Esophagus squamous epithelium (tissue), 5 donors: Measurements from ENCODE around the gene PABPC1L. TPM values are rescaled to one million over a fixed set of nuclear protein-coding genes. Genes with fewer than 3 reads are reported as not detected.
A peak's percentile ranks its signal among the peaks of the same experiment; 100 is the strongest.

ENCODE experiments used
- DNase-seq: peaks from one replicate; lab custom pipeline; 2025; lab: John Stamatoyannopoulos, UW
- H3K27ac ChIP-seq, 4 donors: fragments of 200-600 bp; sonication (generic); one replicate each; pipeline ENCODE4 v1.5.1; 2016 to 2019; ENCODE audit warnings: mild to moderate bottlenecking in 1 of 4
- H3K27me3 ChIP-seq, 4 donors: fragments of 200-600 bp; sonication (generic); 1 replicate in 3 of 4; 2 replicates in 1 of 4; pipeline versions ENCODE4 v1.5.1 to v1.6.0; 2017 to 2021; ENCODE audit warnings: antibody characterized with exemption in 1 of 4
- H3K36me3 ChIP-seq, 3 donors: fragments of 200-600 bp; sonication (generic); one replicate each; pipeline ENCODE4 v1.5.1; 2016 to 2019
- H3K4me1 ChIP-seq, 3 donors: fragments of 200-600 bp; sonication (generic); one replicate each; pipeline ENCODE4 v1.5.1; 2017 to 2019
- H3K4me3 ChIP-seq, 4 donors: fragments of 200-600 bp; sonication (generic); 1 replicate in 3 of 4; 2 replicates in 1 of 4; pipeline ENCODE4 v1.5.1; 2016 to 2019; ENCODE audit warnings: mild to moderate bottlenecking in 2 of 4, moderate library complexity in 1 of 4
- H3K9me3 ChIP-seq, 3 donors: fragments of 200-600 bp; sonication (generic); one replicate each; pipeline ENCODE4 v1.5.1; 2016 to 2019
- POLR2A ChIP-seq, 4 donors: fragments of 450-650 bp; IDR thresholded peaks; one replicate each; pipeline ENCODE4 v1.6.1; 2017; ENCODE audit warnings: antibody characterized with exemption in 4 of 4, mild to moderate bottlenecking in 4 of 4, moderate library complexity in 3 of 4
- WGBS, 2 donors: methylation state at CpG; one replicate each; pipeline ENCODE4 v1.1.5; 2018; 5-methylcytosine and 5-hydroxymethylcytosine counted together
- intact Hi-C: fragments of 100-400 bp; cut with DNase I; formaldehyde crosslinking; loops from one replicate; pipeline ENCODE4 v1.15.0; 2022
- total RNA-seq, 4 donors: library from RNA; depleted of rRNA; stranded (reverse); fragments of >200 nt; gene quantifications; one replicate each; pipeline ENCODE4 v1.1.0, GENCODE V29; 2016
- TF ChIP-seq, protein P1 (sequence below), 6 experiments: fragments of 450-650 bp in 4 of 6; fragments of 200-600 bp in 2 of 6; sonication (generic) in 2 of 6; IDR thresholded peaks; one replicate each; pipeline ENCODE4 v1.5.1; 2016 to 2019; ENCODE audit warnings: antibody characterized with exemption in 6 of 6, mild to moderate bottlenecking in 4 of 6, moderate library complexity in 4 of 6
- donor health status: DM: yes; HTN: yes; CAD: no.

Gene PABPC1L
- total RNA-seq, 4 donors from 2014 or later: 5.9 to 18.5 (median 8.7) TPM

DNA sequence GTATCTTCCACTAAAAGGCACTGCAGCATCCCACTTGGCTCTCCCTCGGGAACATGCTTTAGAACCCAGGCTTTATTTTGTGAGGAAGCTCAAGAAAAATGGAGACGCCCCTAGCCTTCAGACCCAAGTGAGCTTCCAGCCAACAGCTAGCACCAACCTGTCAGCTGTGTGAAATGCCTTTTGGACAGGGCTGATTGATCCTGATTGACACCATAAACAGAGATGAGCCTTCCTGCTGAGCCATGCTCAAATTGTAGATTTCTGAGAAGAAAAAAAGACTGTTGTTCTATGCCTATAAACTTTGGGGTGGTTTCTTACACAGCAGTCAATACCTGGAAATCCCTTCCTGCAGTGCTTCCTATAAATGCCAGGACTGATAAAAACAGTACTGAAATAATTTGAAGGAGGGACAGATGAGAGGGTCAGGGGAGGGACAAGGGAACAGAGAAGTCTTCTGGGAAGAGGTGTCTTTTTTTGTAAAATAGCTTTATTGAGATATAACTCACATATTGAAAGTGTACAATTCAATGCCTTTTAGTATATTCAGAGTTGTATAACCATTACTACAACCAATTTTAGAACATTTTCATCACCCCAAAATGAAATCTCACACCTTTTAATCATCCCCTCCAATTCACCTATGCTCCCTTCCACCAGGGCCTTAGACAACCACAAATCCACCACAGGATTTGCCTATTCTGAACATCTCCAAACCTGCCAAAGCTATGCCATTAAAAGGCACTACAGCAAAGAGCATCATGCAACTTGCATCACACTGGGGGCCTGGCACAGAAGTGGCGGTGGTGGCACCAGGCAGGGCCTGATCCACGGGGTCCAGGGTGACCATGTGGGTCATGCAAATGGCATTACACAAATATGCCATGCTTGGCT is 53.7 kb downstream of the PABPC1L start:
- intact Hi-C loops: no loop called here
- peaks cover 17 to 50% (median 20%) of the 10 kb centered on the region in 3 donors for H3K4me1 ChIP-seq
- no peak overlapping the region for H3K27ac ChIP-seq
- no peaks in the 10 kb centered on the region for H3K36me3 ChIP-seq
- DNase-seq: no peak
- WGBS, 2 donors: 68 to 91% methylated on average over 4 of the region's 4 CpGs
- H3K9me3 ChIP-seq: no peaks in the 10 kb centered on the region
- no peak for TF ChIP-seq POLR2A (IDR thresholded peaks at IDR 0.05)
- TF ChIP-seq, protein P1, sequence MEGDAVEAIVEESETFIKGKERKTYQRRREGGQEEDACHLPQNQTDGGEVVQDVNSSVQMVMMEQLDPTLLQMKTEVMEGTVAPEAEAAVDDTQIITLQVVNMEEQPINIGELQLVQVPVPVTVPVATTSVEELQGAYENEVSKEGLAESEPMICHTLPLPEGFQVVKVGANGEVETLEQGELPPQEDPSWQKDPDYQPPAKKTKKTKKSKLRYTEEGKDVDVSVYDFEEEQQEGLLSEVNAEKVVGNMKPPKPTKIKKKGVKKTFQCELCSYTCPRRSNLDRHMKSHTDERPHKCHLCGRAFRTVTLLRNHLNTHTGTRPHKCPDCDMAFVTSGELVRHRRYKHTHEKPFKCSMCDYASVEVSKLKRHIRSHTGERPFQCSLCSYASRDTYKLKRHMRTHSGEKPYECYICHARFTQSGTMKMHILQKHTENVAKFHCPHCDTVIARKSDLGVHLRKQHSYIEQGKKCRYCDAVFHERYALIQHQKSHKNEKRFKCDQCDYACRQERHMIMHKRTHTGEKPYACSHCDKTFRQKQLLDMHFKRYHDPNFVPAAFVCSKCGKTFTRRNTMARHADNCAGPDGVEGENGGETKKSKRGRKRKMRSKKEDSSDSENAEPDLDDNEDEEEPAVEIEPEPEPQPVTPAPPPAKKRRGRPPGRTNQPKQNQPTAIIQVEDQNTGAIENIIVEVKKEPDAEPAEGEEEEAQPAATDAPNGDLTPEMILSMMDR (IDR thresholded peaks at IDR 0.05): no peak
- no peak overlapping the region for H3K4me3 ChIP-seq
- no peaks in the 10 kb centered on the region for H3K27me3 ChIP-seq

DNA sequence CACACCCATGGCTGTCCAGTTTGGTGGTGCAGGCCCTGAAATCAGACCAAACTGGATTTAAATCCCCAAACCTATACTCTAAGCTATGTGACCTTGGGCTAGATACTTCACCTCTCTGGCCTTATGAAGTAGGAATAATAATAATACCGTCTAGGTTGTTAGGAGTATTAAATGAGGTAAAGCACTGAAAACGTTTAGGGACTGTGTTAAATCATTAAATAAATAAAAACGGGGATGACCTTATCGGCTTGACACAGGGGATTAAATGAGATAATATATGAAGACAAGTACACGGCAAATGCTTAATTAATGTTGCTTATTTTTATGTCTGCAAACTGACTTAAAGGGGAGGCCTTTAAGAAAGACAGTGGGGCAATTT is 55.8 kb downstream of the PABPC1L start:
- no peaks in the 10 kb centered on the region for H3K36me3 ChIP-seq
- 26 to 38% methylated on average over 5 of the region's 5 CpGs for WGBS, 2 donors
- H3K27ac ChIP-seq: peak overlapping the region; percentile 84 to 91 (median 88)
- H3K4me3 ChIP-seq: peak overlapping the region; percentile 79 to 96 (median 84)
- no peaks in the 10 kb centered on the region for H3K9me3 ChIP-seq
- TF ChIP-seq, protein P1 (IDR thresholded peaks at IDR 0.05): no peak
- TF ChIP-seq POLR2A (IDR thresholded peaks at IDR 0.05): no peak
- peaks cover 10 to 55% (median 11%) of the 10 kb centered on the region in 3 donors for H3K4me1 ChIP-seq
- no peaks in the 10 kb centered on the region for H3K27me3 ChIP-seq
- DNase-seq: no peak
- intact Hi-C loops: no loop called here

DNA sequence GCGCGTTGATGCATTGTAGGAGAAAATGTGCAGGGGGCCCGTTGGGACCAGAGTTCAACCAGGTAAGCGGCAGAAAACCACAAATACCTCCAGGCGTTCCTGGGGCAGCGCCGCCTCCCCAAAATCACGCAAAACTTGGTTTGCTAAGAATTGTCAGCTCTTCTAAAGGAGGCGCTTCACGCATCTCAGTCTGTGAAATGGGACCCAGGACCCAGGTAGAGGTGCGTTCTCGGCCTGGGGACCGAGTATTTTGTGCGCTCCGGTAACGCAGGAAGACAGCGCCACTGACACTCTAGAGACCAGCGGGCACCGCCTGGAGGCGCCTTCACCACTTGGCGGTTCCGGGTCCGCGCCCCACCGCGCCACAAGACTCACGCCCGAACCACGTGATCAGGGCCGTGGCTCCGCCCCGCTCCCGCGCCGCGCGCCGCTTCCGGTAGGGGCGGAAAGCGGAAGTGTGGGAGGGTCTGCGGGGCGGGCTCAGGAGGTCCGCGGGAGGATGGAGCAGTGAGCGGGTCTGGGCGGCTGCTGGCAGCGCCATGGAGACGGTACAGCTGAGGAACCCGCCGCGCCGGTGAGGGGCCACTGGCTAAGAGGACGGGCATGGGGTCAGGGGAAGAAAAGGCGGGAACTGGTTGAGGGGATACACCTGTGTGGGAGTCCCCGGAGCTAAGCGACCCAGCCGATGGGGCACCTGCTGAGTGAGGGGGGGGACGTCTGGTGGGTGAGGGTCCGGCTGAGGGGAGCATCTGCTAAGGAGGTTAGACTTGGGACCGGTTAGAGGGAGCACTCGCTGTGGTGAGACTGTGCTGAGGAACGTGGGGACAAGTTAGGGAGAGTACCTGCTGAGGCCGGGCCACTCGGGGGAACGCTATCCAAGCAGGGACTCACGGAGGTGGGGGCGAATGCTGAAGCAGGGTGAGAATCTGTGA is 56.4 kb downstream of the PABPC1L start, which contains the start of gene STK4:
STK4 (plus strand) TSS at position 483 of the 932 bp plus-strand sequence; CDS start at position 540, 57 bp downstream.
- Histone ChIP-seq H3K4me3 (peak within 1 kb of the TSS; percentile 79 to 96 (median 84)), H3K27ac (peak within 1 kb of the TSS; percentile 84 to 91 (median 88)), H3K36me3 (no peaks in the 10 kb centered on the region), H3K9me3 (no peaks in the 10 kb centered on the region), H3K27me3 (no peaks in the 10 kb centered on the region), H3K4me1 (peaks cover 9 to 55% (median 11%) of the 10 kb centered on the region in 3 donors)
- intact Hi-C loops: no loop called here
- 1 to 2% methylated on average over 22 to 26 of the region's 68 CpGs for WGBS, 2 donors
- peak; percentile 70 for DNase-seq
- TF ChIP-seq POLR2A (IDR thresholded peaks at IDR 0.05): peak in 3 of 4 donors; percentile 60 to 96 (median 85)
- TF ChIP-seq, protein P1 (IDR thresholded peaks at IDR 0.05): peak in 5 of 6 experiments; percentile 37 to 71 (median 52)

DNA sequence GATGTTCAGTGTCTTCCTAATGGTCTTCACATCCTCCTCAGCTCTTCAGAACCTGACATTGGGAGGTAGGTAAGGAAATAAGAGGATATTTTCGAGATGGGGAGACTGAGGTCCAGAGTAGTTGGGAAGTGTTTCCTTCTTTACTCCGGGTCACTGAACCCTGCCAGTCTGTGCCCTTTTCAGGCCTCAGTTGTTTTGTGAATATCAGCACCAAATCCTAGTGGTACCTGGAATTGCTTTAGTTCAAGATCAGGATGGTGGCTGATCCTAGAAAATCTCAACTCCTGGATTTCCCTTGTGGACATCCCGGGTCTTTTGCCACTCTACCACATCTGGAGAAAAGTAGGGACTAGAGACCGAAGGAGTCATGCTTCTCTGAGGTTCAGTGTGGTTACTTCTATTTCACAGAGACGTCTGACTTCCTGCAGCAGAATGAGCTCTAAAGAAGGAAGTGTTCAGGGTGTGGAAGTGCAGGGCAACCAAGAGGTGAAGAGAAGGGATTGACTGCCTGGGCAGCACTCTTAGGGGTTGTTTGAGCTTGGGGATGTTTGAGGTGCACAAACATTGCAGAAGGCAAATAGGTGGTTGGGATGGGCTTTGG is 57.4 kb downstream of the PABPC1L start:
- H3K36me3 ChIP-seq: peaks cover 0 to 4% (median 0%) of the 10 kb centered on the region in 3 donors
- intact Hi-C loops: no loop called here
- peak overlapping the region; percentile 84 to 91 (median 88) for H3K27ac ChIP-seq
- TF ChIP-seq, protein P1 (IDR thresholded peaks at IDR 0.05): no peak
- TF ChIP-seq POLR2A (IDR thresholded peaks at IDR 0.05): peak in 2 of 4 donors; percentile 21 to 67
- no peak for DNase-seq
- no peaks in the 10 kb centered on the region for H3K27me3 ChIP-seq
- peaks cover 9 to 55% (median 11%) of the 10 kb centered on the region in 3 donors for H3K4me1 ChIP-seq
- 30% methylated on average over 5 of the region's 5 CpGs for WGBS, 2 donors
- no peaks in the 10 kb centered on the region for H3K9me3 ChIP-seq
- peak overlapping the region; percentile 79 to 96 (median 84) for H3K4me3 ChIP-seq
